Keratinocyte (primary cell): ENCODE measurements around the gene SLC25A23. TPM values are rescaled to one million over a fixed set of nuclear protein-coding genes. Genes with fewer than 3 reads are reported as not detected.

Source experiments
- DNase-seq: peaks from one replicate; pipeline ENCODE4 v3.0.0-alpha.2; 2011; ENCODE audit warnings: low read depth, missing footprints, low spot score
- FAIRE-seq: peaks from 2 replicates; lab custom pipeline; 2011; peaks lifted over from hg19 to GRCh38; lab: Jason Lieb, UNC
- H2AFZ ChIP-seq: 2 replicates; pipeline ENCODE4 v1.6.0; 2012; ENCODE audit warnings: low read length, control low read depth, inconsistent platforms; ENCODE audit not compliant: control insufficient read depth
- H3K27ac ChIP-seq: 2 replicates; pipeline ENCODE4 v1.5.1; 2011; ENCODE audit warnings: low read length; ENCODE audit not compliant: control insufficient read depth, insufficient read depth
- H3K27me3 ChIP-seq: 3 replicates; pipeline ENCODE4 v1.6.0; 2011; ENCODE audit warnings: low read length; ENCODE audit not compliant: control insufficient read depth, insufficient read depth; ENCODE audit errors: extremely low read depth
- H3K36me3 ChIP-seq, 2 experiments: 2 replicates in 1 of 2; 3 replicates in 1 of 2; pipeline ENCODE4 v1.5.1; 2011; ENCODE audit warnings: low read length in 2 of 2, mild to moderate bottlenecking in 1 of 2; ENCODE audit not compliant: control insufficient read depth in 2 of 2, insufficient read depth in 2 of 2; ENCODE audit errors: extremely low read depth in 1 of 2
- H3K4me1 ChIP-seq: 3 replicates; pipeline ENCODE4 v1.5.1; 2011; ENCODE audit warnings: low read length; ENCODE audit not compliant: control insufficient read depth, insufficient read depth; ENCODE audit errors: extremely low read depth
- H3K4me2 ChIP-seq: 3 replicates; pipeline ENCODE4 v1.6.0; 2011; ENCODE audit warnings: low read depth, low read length; ENCODE audit not compliant: control insufficient read depth, insufficient read depth; ENCODE audit errors: extremely low read depth
- H3K4me3 ChIP-seq, 3 experiments: fragments of 200-600 bp in 1 of 3; sonication (generic) in 1 of 3; 2 replicates in 2 of 3; 3 replicates in 1 of 3; pipeline ENCODE4 v1.5.1; 2011 to 2016; ENCODE audit warnings: low read length in 3 of 3, mild to moderate bottlenecking in 3 of 3, control low read depth in 2 of 3, inconsistent platforms in 1 of 3, low read depth in 1 of 3, mixed read lengths in 1 of 3, mixed run types in 1 of 3, moderate library complexity in 1 of 3; ENCODE audit not compliant: control insufficient read depth in 2 of 3, insufficient read depth in 2 of 3; ENCODE audit errors: extremely low read depth in 1 of 3
- H3K79me2 ChIP-seq: 2 replicates; pipeline ENCODE4 v1.6.0; 2012; ENCODE audit warnings: low read length; ENCODE audit not compliant: control insufficient read depth, insufficient read depth
- H3K9ac ChIP-seq: 3 replicates; pipeline ENCODE4 v1.6.0; 2011; ENCODE audit warnings: low read length; ENCODE audit not compliant: control insufficient read depth, insufficient read depth; ENCODE audit errors: extremely low read depth
- H3K9me1 ChIP-seq: 3 replicates; pipeline ENCODE4 v1.6.0; 2011; ENCODE audit warnings: low read length; ENCODE audit not compliant: control insufficient read depth, insufficient read depth; ENCODE audit errors: extremely low read depth
- H3K9me3 ChIP-seq: 2 replicates; pipeline ENCODE4 v1.5.1; 2012; ENCODE audit warnings: low read depth, low read length; ENCODE audit not compliant: control insufficient read depth
- H4K20me1 ChIP-seq: 3 replicates; pipeline ENCODE4 v1.6.0; 2011; ENCODE audit warnings: low read length; ENCODE audit not compliant: control insufficient read depth, insufficient read depth; ENCODE audit errors: extremely low read depth
- EZH2 ChIP-seq: IDR thresholded peaks from one replicate; pipeline ENCODE4 v1.6.1; 2012; ENCODE audit warnings: inconsistent platforms, mild to moderate bottlenecking, low read length, moderate library complexity
- dilution Hi-C: fragments of 300-500 bp; cut with MboI; formaldehyde crosslinking; loops from one replicate; pipeline ENCODE4 v1.7.0; 2020; ENCODE audit warnings: low sequenced_read_pairs; ENCODE audit not compliant: extremely low pct_ligation_motif_present
- polyA plus RNA-seq, 5 experiments: library from polyadenylated mRNA; depleted of rRNA in 3 of 5; stranded (reverse) in 3 of 5; stranded (forward) in 1 of 5; unstranded in 1 of 5; fragments of >200 nt; gene quantifications; 1 replicate in 1 of 5; 2 replicates in 3 of 5; 3 replicates in 1 of 5; pipeline versions ENCODE4 v1.2.1 to v1.2.3, GENCODE V29; 2011 to 2012; ENCODE audit warnings: missing spikeins in 2 of 5, low read depth in 1 of 5, low replicate concordance in 1 of 5
- TF ChIP-seq, protein P1 (sequence below), 3 experiments: IDR thresholded peaks in 1 of 3; conservative IDR thresholded peaks in 1 of 3; optimal IDR thresholded peaks in 1 of 3; 2 replicates in 2 of 3; 3 replicates in 1 of 3; pipeline versions ENCODE3 to v1.5.1; 2011; ENCODE audit warnings: low read length in 3 of 3, mild to moderate bottlenecking in 3 of 3, moderate library complexity in 2 of 3, control low read depth in 1 of 3, inconsistent platforms in 1 of 3; ENCODE audit not compliant: insufficient read depth in 2 of 3; ENCODE audit errors: extremely low read depth in 1 of 3

The SLC25A23 gene
- polyA plus RNA-seq, 1 donor (not counting 4 experiments of a cell fraction or from before 2014, with no cell fraction given): 6.4 TPM

DNA sequence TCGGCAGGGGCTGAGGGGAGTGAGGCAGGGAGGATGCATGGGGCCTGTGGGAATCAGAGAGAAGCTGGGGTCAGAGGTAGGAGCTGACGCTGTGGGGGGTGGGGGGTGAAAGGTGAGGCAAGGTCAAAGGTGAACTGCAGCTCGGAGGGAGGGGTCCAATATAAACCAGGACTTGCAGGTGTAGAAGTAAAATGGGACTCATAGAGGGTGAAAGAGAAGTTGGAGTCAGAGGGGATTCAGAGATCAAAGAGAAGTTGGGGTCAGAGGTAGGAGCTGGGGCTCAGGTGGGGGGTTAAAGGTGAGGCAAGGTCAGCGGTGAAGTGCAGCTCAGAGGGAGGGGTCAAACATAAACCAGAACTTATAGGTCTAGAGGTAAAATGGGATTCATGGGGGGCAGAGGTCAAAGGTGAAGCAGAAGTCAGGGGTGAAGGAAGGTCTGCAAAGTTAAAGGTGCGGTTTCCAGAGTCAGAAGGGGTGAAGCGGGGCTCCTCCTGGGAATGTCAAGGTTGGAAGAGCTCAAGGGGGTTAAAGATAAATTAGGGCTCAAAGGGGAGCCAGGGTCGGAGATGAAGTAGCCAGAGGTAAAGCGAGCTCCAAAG lies 34.9 kb upstream of the SLC25A23 start:
- Histone ChIP-seq H3K4me3 (no peak overlapping the region), H3K9me1 (no peaks in the 10 kb centered on the region), H3K9me3 (no peaks in the 10 kb centered on the region), H2AFZ (no peak overlapping the region), H4K20me1 (no peaks in the 10 kb centered on the region), H3K27me3 (peaks cover 13% of the 10 kb centered on the region), H3K27ac (no peak overlapping the region), H3K79me2 (no peaks in the 10 kb centered on the region), H3K4me2 (no peak overlapping the region), H3K36me3 (no peaks in the 10 kb centered on the region), H3K4me1 (no peaks in the 10 kb centered on the region), H3K9ac (no peak overlapping the region)
- FAIRE-seq (no peak), DNase-seq (no peak)
- dilution Hi-C loops: no loop called here
- no peak for TF ChIP-seq EZH2

DNA sequence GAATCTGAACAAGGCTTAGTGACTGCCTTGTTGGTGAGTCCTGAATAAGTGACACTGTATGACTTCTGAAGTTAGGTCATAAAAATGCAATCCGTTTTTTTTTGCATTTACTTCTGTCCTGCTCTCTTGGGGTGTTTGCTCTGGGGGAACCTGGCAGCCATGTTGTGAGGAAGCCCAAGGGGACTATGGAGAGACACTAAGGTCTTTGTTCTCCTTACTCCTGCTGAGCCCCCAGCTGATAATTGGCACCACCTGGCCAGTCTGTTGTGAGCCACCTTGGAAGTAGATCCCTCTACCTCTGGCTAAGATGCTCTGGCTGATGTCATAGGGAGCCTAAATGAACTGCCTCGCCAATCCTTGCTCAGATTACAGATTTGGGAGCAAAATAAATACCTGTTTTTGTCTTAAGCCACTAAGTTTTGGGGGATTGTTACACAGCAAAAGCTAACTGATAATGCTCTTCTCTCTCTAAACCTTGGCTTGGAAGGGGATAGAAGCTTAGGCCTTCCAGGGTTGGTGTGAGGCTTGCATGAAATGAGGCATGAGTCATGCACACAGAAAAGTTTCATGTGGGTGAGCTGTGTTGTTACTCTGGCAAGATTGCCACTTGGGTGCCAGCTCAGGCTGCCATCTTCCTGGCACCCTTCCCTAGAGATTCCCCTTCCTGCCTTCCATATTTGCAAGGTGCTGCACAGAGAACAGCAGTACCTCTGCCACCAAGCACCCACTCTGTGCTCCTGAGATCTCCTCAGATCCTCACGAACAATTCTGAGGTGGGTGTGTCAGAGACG lies 32.4 kb upstream of the SLC25A23 start:
- FAIRE-seq (no peak), DNase-seq (no peak)
- Histone ChIP-seq H4K20me1 (no peaks in the 10 kb centered on the region), H3K27me3 (no peaks in the 10 kb centered on the region), H3K4me1 (no peaks in the 10 kb centered on the region), H3K79me2 (no peaks in the 10 kb centered on the region), H3K27ac (no peak overlapping the region), H3K9me3 (no peaks in the 10 kb centered on the region), H2AFZ (no peak overlapping the region), H3K4me3 (no peak overlapping the region), H3K9ac (no peak overlapping the region), H3K9me1 (no peaks in the 10 kb centered on the region), H3K4me2 (no peak overlapping the region), H3K36me3 (no peaks in the 10 kb centered on the region)
- TF ChIP-seq, protein P1, sequence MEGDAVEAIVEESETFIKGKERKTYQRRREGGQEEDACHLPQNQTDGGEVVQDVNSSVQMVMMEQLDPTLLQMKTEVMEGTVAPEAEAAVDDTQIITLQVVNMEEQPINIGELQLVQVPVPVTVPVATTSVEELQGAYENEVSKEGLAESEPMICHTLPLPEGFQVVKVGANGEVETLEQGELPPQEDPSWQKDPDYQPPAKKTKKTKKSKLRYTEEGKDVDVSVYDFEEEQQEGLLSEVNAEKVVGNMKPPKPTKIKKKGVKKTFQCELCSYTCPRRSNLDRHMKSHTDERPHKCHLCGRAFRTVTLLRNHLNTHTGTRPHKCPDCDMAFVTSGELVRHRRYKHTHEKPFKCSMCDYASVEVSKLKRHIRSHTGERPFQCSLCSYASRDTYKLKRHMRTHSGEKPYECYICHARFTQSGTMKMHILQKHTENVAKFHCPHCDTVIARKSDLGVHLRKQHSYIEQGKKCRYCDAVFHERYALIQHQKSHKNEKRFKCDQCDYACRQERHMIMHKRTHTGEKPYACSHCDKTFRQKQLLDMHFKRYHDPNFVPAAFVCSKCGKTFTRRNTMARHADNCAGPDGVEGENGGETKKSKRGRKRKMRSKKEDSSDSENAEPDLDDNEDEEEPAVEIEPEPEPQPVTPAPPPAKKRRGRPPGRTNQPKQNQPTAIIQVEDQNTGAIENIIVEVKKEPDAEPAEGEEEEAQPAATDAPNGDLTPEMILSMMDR (optimal IDR thresholded peaks at IDR 0.05 in 1 of 3, IDR thresholded peaks at IDR 0.05 in 1 of 3, conservative IDR thresholded peaks at IDR 0.05 in 1 of 3; ENCODE audit: extremely low read depth in 1 of 3, insufficient read depth in 2 of 3, low read length in 3 of 3): no peak
- no peak for TF ChIP-seq EZH2
- dilution Hi-C loops: no loop called here
